ENCODE results near the gene FBN2.

- TF ChIP-seq CTCF (IDR thresholded peaks at IDR 0.05) (no peak), POLR2A (IDR thresholded peaks at IDR 0.05) (no peak)
Observed at GRCh38 chr5:128304088-128304487, 234.0 kb downstream of the FBN2 start.
